ENCODE results near the gene CCDC97. TPM values are rescaled to one million over a fixed set of nuclear protein-coding genes. Genes with fewer than 3 reads are reported as not detected.
"Not testable (repeated sequence)": the region's sequence is repeated elsewhere in the genome, so short reads cannot be mapped to it uniquely, and the experiment has no call there.

The CCDC97 gene
- total and polyA plus RNA-seq, 2 experiments from 2014 or later = 15.1 to 24.4 TPM

DNA sequence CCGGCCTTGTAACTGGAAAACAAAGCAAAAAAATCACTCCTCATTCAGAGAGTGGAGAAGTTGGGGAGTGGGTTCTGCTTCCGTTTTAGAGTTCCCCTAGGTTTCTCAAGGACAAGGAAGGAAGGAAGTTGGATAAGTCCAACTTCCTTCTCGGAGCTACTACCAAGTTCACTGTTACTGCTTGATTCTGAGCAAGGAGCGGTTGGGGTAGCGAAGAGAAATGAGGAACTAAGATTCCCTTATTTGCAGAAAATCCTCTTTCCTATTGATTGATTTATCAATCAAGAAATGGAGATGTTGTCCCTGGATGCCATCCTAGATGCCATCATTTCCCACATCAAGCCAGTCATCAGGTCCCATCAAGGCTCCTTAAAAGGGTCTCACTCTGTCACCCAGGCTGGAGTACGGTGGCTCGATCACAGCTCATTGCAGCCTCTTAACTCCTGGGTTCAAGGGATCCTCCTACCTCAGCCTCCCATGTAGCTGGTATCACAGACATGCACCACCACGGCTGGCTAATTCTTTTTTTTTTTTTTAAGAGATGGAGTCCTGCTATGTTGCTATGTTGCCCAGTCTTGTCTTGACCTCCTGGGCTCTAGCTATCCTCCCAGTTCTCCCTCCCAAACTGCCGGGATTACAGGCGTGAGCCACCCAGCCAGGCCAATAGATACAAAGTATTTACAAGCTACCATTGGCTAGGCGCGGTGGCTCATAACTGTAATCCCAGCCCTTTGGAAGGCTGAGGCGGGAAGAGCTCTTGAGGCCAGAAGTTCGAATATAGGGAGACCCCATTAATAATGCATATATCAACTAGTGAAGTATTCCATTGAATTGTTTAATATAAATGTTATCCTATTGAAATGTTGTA, 54.8 kb downstream of the CCDC97 start:
- peaks cover 18% of the 10 kb centered on the region for H3K4me1 ChIP-seq (ENCODE audit: insufficient read depth)
- no peak for DNase-seq (ENCODE audit: low spot score)
- TF ChIP-seq EZH2 (IDR thresholded peaks at IDR 0.05; ENCODE audit: borderline replicate concordance) = no peak
- no peak for TF ChIP-seq EZH2phosphoT487 (IDR thresholded peaks at IDR 0.05; ENCODE audit: low read depth, severe bottlenecking, unreplicated experiment)
- TF ChIP-seq, protein P1, sequence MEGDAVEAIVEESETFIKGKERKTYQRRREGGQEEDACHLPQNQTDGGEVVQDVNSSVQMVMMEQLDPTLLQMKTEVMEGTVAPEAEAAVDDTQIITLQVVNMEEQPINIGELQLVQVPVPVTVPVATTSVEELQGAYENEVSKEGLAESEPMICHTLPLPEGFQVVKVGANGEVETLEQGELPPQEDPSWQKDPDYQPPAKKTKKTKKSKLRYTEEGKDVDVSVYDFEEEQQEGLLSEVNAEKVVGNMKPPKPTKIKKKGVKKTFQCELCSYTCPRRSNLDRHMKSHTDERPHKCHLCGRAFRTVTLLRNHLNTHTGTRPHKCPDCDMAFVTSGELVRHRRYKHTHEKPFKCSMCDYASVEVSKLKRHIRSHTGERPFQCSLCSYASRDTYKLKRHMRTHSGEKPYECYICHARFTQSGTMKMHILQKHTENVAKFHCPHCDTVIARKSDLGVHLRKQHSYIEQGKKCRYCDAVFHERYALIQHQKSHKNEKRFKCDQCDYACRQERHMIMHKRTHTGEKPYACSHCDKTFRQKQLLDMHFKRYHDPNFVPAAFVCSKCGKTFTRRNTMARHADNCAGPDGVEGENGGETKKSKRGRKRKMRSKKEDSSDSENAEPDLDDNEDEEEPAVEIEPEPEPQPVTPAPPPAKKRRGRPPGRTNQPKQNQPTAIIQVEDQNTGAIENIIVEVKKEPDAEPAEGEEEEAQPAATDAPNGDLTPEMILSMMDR (IDR thresholded peaks at IDR 0.05; ENCODE audit: poor library complexity) = no peak
- no peaks in the 10 kb centered on the region for H3K9me3 ChIP-seq (ENCODE audit: low read depth)
- no peaks in the 10 kb centered on the region for H3K9me2 ChIP-seq (replicated peaks; ENCODE audit: insufficient read depth)
- H3K4me2 ChIP-seq = peak overlapping the region; percentile 84
- H3K27me3 ChIP-seq = no peaks in the 10 kb centered on the region
- peak overlapping the region; percentile 94 for H3K27ac ChIP-seq
- no peaks in the 10 kb centered on the region for H4K20me1 ChIP-seq (ENCODE audit: insufficient read depth, poor library complexity, severe bottlenecking)
- peak overlapping the region; percentile 56 for H2AFZ ChIP-seq
- H3K36me3 ChIP-seq (replicated peaks; ENCODE audit: insufficient read depth, low read depth) = no peaks in the 10 kb centered on the region
- peaks cover 40% of the 10 kb centered on the region for H3K79me2 ChIP-seq
- 81% methylated on average over 14 of the region's 14 CpGs for WGBS (ENCODE audit: low lambda C conversion rate, missing lambda C conversion rate)
- peak overlapping the region; percentile 45 for H3K4me3 ChIP-seq

DNA sequence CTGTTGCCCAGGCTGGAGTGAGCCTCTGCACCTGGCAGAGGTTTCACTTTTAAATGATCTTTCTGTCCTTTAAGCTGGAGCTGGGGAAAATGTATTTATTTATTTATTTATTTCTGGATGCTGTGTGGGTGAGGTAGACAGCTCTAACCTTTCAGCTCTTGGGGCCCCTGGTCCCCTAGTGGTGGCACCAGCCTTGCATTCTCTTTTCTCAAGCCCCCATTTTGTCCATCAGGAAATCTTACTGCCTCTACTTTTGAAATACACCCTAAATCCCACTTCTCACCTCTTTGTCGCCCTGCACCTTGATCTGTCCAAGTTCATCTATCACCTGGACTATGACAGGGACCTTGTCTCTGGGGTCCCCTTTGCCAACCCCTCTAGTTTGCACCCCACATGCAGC, 56.1 kb downstream of the CCDC97 start:
- Histone ChIP-seq H3K36me3 (replicated peaks; ENCODE audit: insufficient read depth, low read depth) (no peaks in the 10 kb centered on the region), H3K27me3 (no peaks in the 10 kb centered on the region), H3K9me2 (replicated peaks; ENCODE audit: insufficient read depth) (no peaks in the 10 kb centered on the region), H2AFZ (no peak overlapping the region), H3K27ac (no peak overlapping the region), H3K79me2 (peaks cover 53% of the 10 kb centered on the region), H3K4me1 (ENCODE audit: insufficient read depth) (peaks cover 18% of the 10 kb centered on the region), H4K20me1 (ENCODE audit: insufficient read depth, poor library complexity, severe bottlenecking) (no peaks in the 10 kb centered on the region), H3K4me2 (no peak overlapping the region), H3K9me3 (ENCODE audit: low read depth) (no peaks in the 10 kb centered on the region), H3K4me3 (no peak overlapping the region)
- TF ChIP-seq EZH2phosphoT487 (IDR thresholded peaks at IDR 0.05; ENCODE audit: low read depth, severe bottlenecking, unreplicated experiment) (no peak), EZH2 (IDR thresholded peaks at IDR 0.05; ENCODE audit: borderline replicate concordance) (no peak)
- TF ChIP-seq, protein P1 (IDR thresholded peaks at IDR 0.05; ENCODE audit: poor library complexity) = no peak
- DNase-seq (ENCODE audit: low spot score) = no peak
- 100% methylated on average over 1 of the region's 1 CpG for WGBS (ENCODE audit: low lambda C conversion rate, missing lambda C conversion rate)

DNA sequence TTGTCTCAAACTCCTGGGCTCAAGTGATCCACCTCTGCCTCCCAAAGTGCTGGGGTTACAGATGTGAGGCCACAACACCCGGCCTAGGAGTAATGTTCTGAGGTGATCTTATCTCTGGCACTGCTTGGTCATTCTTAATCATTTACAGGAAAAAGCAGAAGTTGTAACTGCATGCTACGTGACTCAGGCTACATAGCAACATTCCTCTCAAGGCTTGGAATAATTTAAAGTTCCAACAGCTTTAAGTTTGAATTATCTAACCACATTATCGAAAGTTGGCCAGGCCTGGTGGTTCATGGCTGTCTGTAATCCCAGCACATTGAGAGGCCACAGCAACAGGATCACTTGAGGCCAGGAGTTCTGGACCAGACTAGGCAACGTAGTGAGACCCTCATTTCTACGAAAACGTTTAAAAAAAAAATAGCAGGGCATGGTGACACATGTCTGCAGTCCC, 57.9 kb downstream of the CCDC97 start:
- no peaks in the 10 kb centered on the region for H3K9me3 ChIP-seq (ENCODE audit: low read depth)
- peak; percentile 58 for DNase-seq (ENCODE audit: low spot score)
- no peaks in the 10 kb centered on the region for H3K27me3 ChIP-seq
- H3K79me2 ChIP-seq = peaks cover 65% of the 10 kb centered on the region
- H3K9me2 ChIP-seq (replicated peaks; ENCODE audit: insufficient read depth) = no peaks in the 10 kb centered on the region
- peaks cover 18% of the 10 kb centered on the region for H3K4me1 ChIP-seq (ENCODE audit: insufficient read depth)
- no peak overlapping the region for H2AFZ ChIP-seq
- H3K27ac ChIP-seq = peak overlapping the region; percentile 88
- H3K4me3 ChIP-seq = no peak overlapping the region
- peaks cover 3% of the 10 kb centered on the region for H4K20me1 ChIP-seq (ENCODE audit: insufficient read depth, poor library complexity, severe bottlenecking)
- H3K4me2 ChIP-seq = peak overlapping the region; percentile 50
- TF ChIP-seq EZH2 (IDR thresholded peaks at IDR 0.05; ENCODE audit: borderline replicate concordance) = no peak
- 48% methylated on average over 6 of the region's 6 CpGs for WGBS (ENCODE audit: low lambda C conversion rate, missing lambda C conversion rate)
- no peaks in the 10 kb centered on the region for H3K36me3 ChIP-seq (replicated peaks; ENCODE audit: insufficient read depth, low read depth)

- no peak overlapping the region for H2AFZ ChIP-seq
- DNase-seq (ENCODE audit: low spot score) = no peak
- no peaks in the 10 kb centered on the region for H3K9me3 ChIP-seq (ENCODE audit: low read depth)
- H3K4me3 ChIP-seq = no peak overlapping the region
- no peak overlapping the region for H3K27ac ChIP-seq
- TF ChIP-seq EZH2phosphoT487 (IDR thresholded peaks at IDR 0.05; ENCODE audit: low read depth, severe bottlenecking, unreplicated experiment) (no peak), EZH2 (IDR thresholded peaks at IDR 0.05; ENCODE audit: borderline replicate concordance) (no peak)
- TF ChIP-seq, protein P1 (IDR thresholded peaks at IDR 0.05; ENCODE audit: poor library complexity) = no peak
- no peaks in the 10 kb centered on the region for H3K36me3 ChIP-seq (replicated peaks; ENCODE audit: insufficient read depth, low read depth)
- peaks cover 4% of the 10 kb centered on the region for H4K20me1 ChIP-seq (ENCODE audit: insufficient read depth, poor library complexity, severe bottlenecking)
- no peaks in the 10 kb centered on the region for H3K27me3 ChIP-seq
- peaks cover 68% of the 10 kb centered on the region for H3K79me2 ChIP-seq
- H3K4me1 ChIP-seq (ENCODE audit: insufficient read depth) = peaks cover 22% of the 10 kb centered on the region
- WGBS (ENCODE audit: low lambda C conversion rate, missing lambda C conversion rate) = 97% methylated on average over 2 of the region's 2 CpGs
- H3K9me2 ChIP-seq (replicated peaks; ENCODE audit: insufficient read depth) = no peaks in the 10 kb centered on the region
- H3K4me2 ChIP-seq = no peak overlapping the region
These were observed 59.8 kb downstream of the CCDC97 start for GRCh38 chr19:41369769-41370168.

DNA sequence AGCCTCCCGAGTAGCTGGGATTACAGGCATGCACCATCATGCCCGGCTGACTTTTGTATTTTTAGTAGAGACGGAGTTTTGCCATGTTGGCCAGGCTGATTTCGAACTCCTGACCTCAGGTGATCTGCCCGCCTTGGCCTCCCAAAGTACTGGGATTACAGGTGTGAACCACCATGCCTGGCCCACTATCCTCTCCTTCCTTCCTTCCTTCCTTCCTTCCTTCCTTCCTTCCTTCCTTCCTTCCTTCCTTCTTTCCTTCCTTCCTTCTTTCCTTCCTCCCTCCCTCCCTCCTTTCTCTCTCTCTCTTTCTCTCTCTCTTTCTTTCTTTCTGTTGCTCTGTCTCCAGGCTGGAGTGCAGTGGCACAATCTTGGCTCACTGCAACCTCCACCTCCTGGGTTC, 61.1 kb downstream of the CCDC97 start:
- H3K9me3 ChIP-seq (ENCODE audit: low read depth); H3K4me2 ChIP-seq; H3K36me3 ChIP-seq (replicated peaks; ENCODE audit: insufficient read depth, low read depth); DNase-seq (ENCODE audit: low spot score); H3K27ac ChIP-seq; H3K27me3 ChIP-seq; H4K20me1 ChIP-seq (ENCODE audit: insufficient read depth, poor library complexity, severe bottlenecking); H3K4me3 ChIP-seq; H2AFZ ChIP-seq; H3K9me2 ChIP-seq (replicated peaks; ENCODE audit: insufficient read depth): not testable (repeated sequence)
- Histone ChIP-seq H3K79me2 (peaks cover 61% of the 10 kb centered on the region), H3K4me1 (ENCODE audit: insufficient read depth) (peaks cover 25% of the 10 kb centered on the region)
- 98% methylated on average over 4 of the region's 5 CpGs for WGBS (ENCODE audit: low lambda C conversion rate, missing lambda C conversion rate)

Data from hepatocyte (in vitro differentiated cells).